Spinal cord (tissue), 10 donors: Measurements from ENCODE around the gene METTL16. TPM values are rescaled to one million over a fixed set of nuclear protein-coding genes. Genes with fewer than 3 reads are reported as not detected.
"Not testable (repeated sequence)": the region's sequence is repeated elsewhere in the genome, so short reads cannot be mapped to it uniquely, and the experiment has no call there.

Source experiments
- DNase-seq, 6 donors: peaks; one replicate each; pipeline versions ENCODE4 v3.0.0 to v3.0.0-alpha.2; 2013 to 2015; ENCODE audit warnings: low spot score in 6 of 6, low read depth in 4 of 6
- H3K27ac ChIP-seq: one replicate; pipeline ENCODE4 v1.5.1; 2013; ENCODE audit warnings: low read depth, low read length, control low read depth
- H3K27me3 ChIP-seq: one replicate; pipeline ENCODE4 v1.6.1; 2013; ENCODE audit warnings: low read length; ENCODE audit not compliant: control insufficient read depth, insufficient read depth
- H3K36me3 ChIP-seq: one replicate; pipeline ENCODE4 v1.6.1; 2013; ENCODE audit warnings: low read length; ENCODE audit not compliant: control insufficient read depth, insufficient read depth
- H3K4me1 ChIP-seq: one replicate; pipeline ENCODE4 v1.6.1; 2013; ENCODE audit warnings: low read length; ENCODE audit not compliant: control insufficient read depth, insufficient read depth
- H3K4me3 ChIP-seq: one replicate; pipeline ENCODE4 v1.5.1; 2013; ENCODE audit warnings: low read depth, low read length, control low read depth
- H3K9me3 ChIP-seq: one replicate; pipeline ENCODE4 v1.6.1; 2013; ENCODE audit warnings: low read length; ENCODE audit not compliant: control insufficient read depth, insufficient read depth
- WGBS: methylation state at CpG from one replicate; pipeline ENCODE4 v1.1.5; 2013; ENCODE audit warnings: missing lambda C conversion rate; ENCODE audit not compliant: insufficient coverage; 5-methylcytosine and 5-hydroxymethylcytosine counted together
- polyA plus RNA-seq, 2 donors: library from polyadenylated mRNA; unstranded; fragments of 120-200 nt; gene quantifications; one replicate each; pipeline ENCODE4 v1.2.1, GENCODE V29; 2013; ENCODE audit not compliant: insufficient read length in 2 of 2
- total RNA-seq, 2 donors: library from RNA; depleted of rRNA in 1 of 2; stranded (reverse); fragments of 120-200 nt in 1 of 2; fragments of >200 nt in 1 of 2; gene quantifications; one replicate each; pipeline versions ENCODE4 v1.2.3 to v1.2.4, GENCODE V29; 2013 to 2014
- donor health status: healthy.

METTL16 gene
- total and polyA plus RNA-seq, 4 donors = 20.6 to 28.2 (median 24.8) TPM

GRCh38 chr17:2445638-2446037 is 66.0 kb downstream of the METTL16 start:
- no peaks in the 10 kb centered on the region for H3K9me3 ChIP-seq
- no peak overlapping the region for H3K27ac ChIP-seq
- WGBS = no CpG with 5 or more reads among the region's 1 CpG
- peaks cover 4% of the 10 kb centered on the region for H3K4me1 ChIP-seq
- peaks cover 6% of the 10 kb centered on the region for H3K36me3 ChIP-seq
- H3K27me3 ChIP-seq = no peaks in the 10 kb centered on the region
- DNase-seq = no peak
- H3K4me3 ChIP-seq = no peak overlapping the region

GRCh38 chr17:2444382-2444781 is 67.3 kb downstream of the METTL16 start:
- no peaks in the 10 kb centered on the region for H3K9me3 ChIP-seq
- WGBS = no CpG with 5 or more reads among the region's 8 CpGs
- DNase-seq = no peak
- H3K27ac ChIP-seq = no peak overlapping the region
- peaks cover 12% of the 10 kb centered on the region for H3K36me3 ChIP-seq
- H3K27me3 ChIP-seq = no peaks in the 10 kb centered on the region
- peaks cover 4% of the 10 kb centered on the region for H3K4me1 ChIP-seq
- H3K4me3 ChIP-seq = no peak overlapping the region

- Histone ChIP-seq H3K4me3 (no peak overlapping the region), H3K9me3 (no peaks in the 10 kb centered on the region), H3K4me1 (peaks cover 4% of the 10 kb centered on the region), H3K36me3 (peaks cover 28% of the 10 kb centered on the region), H3K27me3 (no peaks in the 10 kb centered on the region), H3K27ac (peak overlapping the region; percentile 25)
- WGBS = 53% methylated on average over 2 of the region's 3 CpGs
- DNase-seq = no peak
Measured at GRCh38 chr17:2442166-2442565, 69.5 kb downstream of the METTL16 start.

DNA sequence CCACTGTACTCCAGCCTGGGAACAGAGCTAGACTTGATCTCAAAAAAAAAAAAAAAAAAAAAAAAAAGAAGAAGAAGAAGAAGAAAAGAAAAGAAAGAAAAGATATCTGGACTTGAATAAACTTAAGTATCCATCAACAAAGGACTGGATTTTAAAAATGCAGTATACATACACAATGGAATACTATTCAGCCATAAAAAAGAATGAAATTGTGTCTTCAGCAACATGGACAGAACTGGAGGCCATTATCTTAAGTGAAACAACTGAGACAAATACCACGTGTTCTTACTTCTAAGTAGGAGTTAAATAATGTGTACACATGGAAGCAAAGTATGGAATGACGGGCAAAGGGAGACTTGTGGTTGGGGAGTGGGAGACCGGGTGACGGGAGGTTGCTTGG is 70.8 kb downstream of the METTL16 start:
- peaks cover 25% of the 10 kb centered on the region for H3K36me3 ChIP-seq
- peaks cover 15% of the 10 kb centered on the region for H3K4me1 ChIP-seq
- no peak overlapping the region for H3K4me3 ChIP-seq
- WGBS = 94% methylated on average over 2 of the region's 4 CpGs
- no peak overlapping the region for H3K27ac ChIP-seq
- no peaks in the 10 kb centered on the region for H3K27me3 ChIP-seq
- DNase-seq = no peak
- no peaks in the 10 kb centered on the region for H3K9me3 ChIP-seq

- not testable (repeated sequence) for H3K9me3 ChIP-seq, H3K27me3 ChIP-seq, DNase-seq, H3K27ac ChIP-seq, H3K4me3 ChIP-seq
- 100% methylated on average over 2 of the region's 6 CpGs for WGBS
- H3K4me1 ChIP-seq = peaks cover 22% of the 10 kb centered on the region
- H3K36me3 ChIP-seq = peaks cover 25% of the 10 kb centered on the region
Measured at GRCh38 chr17:2439997-2440396, 71.7 kb downstream of the METTL16 start.

DNA sequence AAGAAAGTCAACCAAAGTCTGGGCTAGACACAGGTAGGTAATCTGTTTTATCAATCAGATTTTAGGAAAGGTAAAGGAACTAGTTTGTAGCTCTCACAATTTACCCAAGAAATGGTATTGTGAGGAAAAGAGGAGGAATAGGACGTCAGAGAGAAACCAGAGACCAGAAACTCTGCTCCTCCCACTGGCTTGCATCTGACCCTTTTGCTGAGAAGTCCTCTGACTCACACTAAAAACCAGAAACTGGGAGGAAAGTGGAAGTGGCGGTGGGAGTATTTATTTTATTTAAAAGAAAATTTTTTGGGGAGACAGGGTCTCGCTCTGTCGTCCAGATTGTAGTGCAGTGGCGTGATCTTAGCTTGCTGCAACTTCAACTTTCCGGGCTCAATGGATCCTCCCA is 72.9 kb downstream of the METTL16 start:
- Histone ChIP-seq H3K27me3 (no peaks in the 10 kb centered on the region), H3K4me1 (peaks cover 31% of the 10 kb centered on the region), H3K4me3 (no peak overlapping the region), H3K36me3 (peaks cover 25% of the 10 kb centered on the region), H3K9me3 (no peaks in the 10 kb centered on the region), H3K27ac (no peak overlapping the region)
- WGBS = 96% methylated on average over 4 of the region's 6 CpGs
- DNase-seq = no peak

DNA sequence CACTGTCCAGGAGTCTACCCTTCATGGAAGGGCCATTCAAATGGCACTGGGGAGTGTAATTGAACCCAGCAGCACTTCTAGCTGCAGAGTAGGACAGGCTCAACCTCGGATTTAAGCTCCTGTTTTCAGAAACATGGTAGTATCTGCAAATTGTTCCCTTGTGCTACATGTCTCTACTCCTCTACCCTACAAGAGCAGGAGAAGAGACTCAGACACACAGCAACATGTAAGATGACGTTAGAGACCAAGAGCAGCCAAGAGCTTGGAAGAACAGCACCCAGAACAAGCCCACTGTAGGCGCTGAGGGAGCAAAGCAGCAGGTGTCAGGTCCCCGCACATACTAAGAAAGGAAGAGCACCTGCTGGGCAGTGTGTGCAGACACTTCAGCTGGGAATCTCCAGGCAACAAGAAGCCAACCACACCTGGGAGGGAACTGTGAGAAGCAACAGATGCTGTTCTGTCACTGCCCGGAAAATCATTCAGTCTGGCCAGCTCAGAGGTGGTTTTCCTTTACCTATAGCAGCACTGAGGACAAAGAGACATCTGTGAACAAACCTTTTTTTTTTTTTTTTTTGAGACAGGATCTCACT is 75.3 kb downstream of the METTL16 start:
- peak overlapping the region; percentile 71 for H3K27ac ChIP-seq
- DNase-seq = peak in 2 of 6 donors; percentile 23 to 72

DNA sequence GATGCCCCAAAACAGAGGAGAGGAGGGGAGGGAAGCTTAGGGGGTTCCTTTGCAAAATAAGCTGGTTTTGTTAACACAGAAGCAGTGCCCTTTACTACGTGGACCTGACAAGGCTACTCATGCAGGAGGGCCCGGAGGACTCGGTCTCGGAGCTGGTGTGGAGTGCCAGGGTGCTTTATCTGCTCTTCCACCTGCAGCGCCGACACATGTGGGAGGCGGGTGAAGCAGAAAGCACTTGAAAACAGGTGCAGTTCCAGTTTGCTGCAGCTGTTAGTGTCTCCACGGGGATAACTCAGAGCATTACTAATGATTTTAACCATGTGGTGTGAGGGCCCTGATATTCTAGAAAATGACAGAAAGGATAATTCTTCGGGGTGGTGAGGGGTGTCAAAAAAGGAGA is 75.8 kb downstream of the METTL16 start:
- peak overlapping the region; percentile 6 for H3K4me3 ChIP-seq
- H3K9me3 ChIP-seq = no peaks in the 10 kb centered on the region
- DNase-seq = peak in 3 of 6 donors; percentile 44 to 90 (median 44)
- peaks cover 25% of the 10 kb centered on the region for H3K36me3 ChIP-seq
- 23% methylated on average over 8 of the region's 9 CpGs for WGBS
- peaks cover 39% of the 10 kb centered on the region for H3K4me1 ChIP-seq
- H3K27me3 ChIP-seq = no peaks in the 10 kb centered on the region
- H3K27ac ChIP-seq = peak overlapping the region; percentile 71

More for the DNA sequence above, 75.3 kb downstream of the METTL16 start:
- WGBS = 44% methylated on average over 4 of the region's 5 CpGs
- no peak overlapping the region for H3K4me3 ChIP-seq
- H3K4me1 ChIP-seq = peaks cover 39% of the 10 kb centered on the region
- no peaks in the 10 kb centered on the region for H3K9me3 ChIP-seq
- H3K36me3 ChIP-seq = peaks cover 25% of the 10 kb centered on the region
- no peaks in the 10 kb centered on the region for H3K27me3 ChIP-seq

- Histone ChIP-seq H3K4me3 (peak overlapping the region; percentile 6), H3K36me3 (peaks cover 20% of the 10 kb centered on the region), H3K27me3 (no peaks in the 10 kb centered on the region), H3K27ac (peak overlapping the region; percentile 71), H3K9me3 (no peaks in the 10 kb centered on the region), H3K4me1 (peaks cover 39% of the 10 kb centered on the region)
- 3% methylated on average over 7 of the region's 9 CpGs for WGBS
- DNase-seq = peak; percentile 78 to 98 (median 86)
Measured at GRCh38 chr17:2435181-2435741, 76.4 kb downstream of the METTL16 start.

DNA sequence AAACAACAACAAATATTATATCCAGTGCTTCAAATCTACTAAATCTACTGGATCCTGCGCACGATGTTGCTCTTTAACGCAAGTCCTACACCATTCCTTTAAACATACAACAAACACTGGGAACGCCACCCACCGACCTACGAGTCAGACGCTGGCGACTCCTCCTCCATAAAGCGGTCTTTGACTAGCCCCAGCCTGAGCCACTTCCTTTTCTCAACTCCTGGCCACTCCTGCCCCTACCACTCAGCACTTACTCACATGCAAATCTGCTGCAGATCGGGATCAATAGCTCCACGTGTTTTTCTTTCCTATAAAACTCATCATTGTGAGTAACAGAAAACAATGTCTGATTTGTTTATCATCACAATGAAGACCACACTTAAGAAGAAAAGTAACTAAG is 78.0 kb downstream of the METTL16 start:
- no peaks in the 10 kb centered on the region for H3K9me3 ChIP-seq
- no peak for DNase-seq
- 35% methylated on average over 11 of the region's 11 CpGs for WGBS
- H3K27ac ChIP-seq = peak overlapping the region; percentile 71
- H3K36me3 ChIP-seq = peaks cover 12% of the 10 kb centered on the region
- no peaks in the 10 kb centered on the region for H3K27me3 ChIP-seq
- H3K4me1 ChIP-seq = peaks cover 39% of the 10 kb centered on the region
- no peak overlapping the region for H3K4me3 ChIP-seq
